Naive thymus-derived CD4-positive, alpha-beta T cell (primary cell): Measurements from ENCODE around the gene MAN1C1. TPM values are rescaled to one million over a fixed set of nuclear protein-coding genes. Genes with fewer than 3 reads are reported as not detected.

Experiments used
- ATAC-seq: fragments of 150-1000 bp; cut with Tn5 transposase; 2 replicates; pipeline ENCODE4 v1.10.0; 2021; ENCODE audit warnings: mild to moderate bottlenecking, moderate library complexity
- CTCF ChIA-PET: fragments of 350-600 bp; sonication (Branson Sonifier 250); formaldehyde crosslinking; loops from one replicate; lab custom pipeline; 2021; ENCODE audit warnings: antibody characterized with exemption; lab: Charles Lee
- POLR2A ChIA-PET: fragments of 350-600 bp; sonication (Branson Sonifier 250); formaldehyde crosslinking; loops from one replicate; lab custom pipeline; 2021; ENCODE audit warnings: antibody characterized with exemption, inconsistent platforms; lab: Charles Lee
- DNase-seq, 9 donors: peaks; one replicate each; pipeline versions ENCODE4 v3.0.0 to v3.0.0-alpha.2; 2020 to 2022; ENCODE audit warnings: mixed read lengths in 1 of 9
- H3K27ac ChIP-seq: one replicate; pipeline ENCODE4 v1.7.0; 2013; ENCODE audit warnings: mild to moderate bottlenecking, low read depth, low read length, moderate library complexity
- H3K27me3 ChIP-seq, 2 donors: one replicate each; pipeline ENCODE4 v1.7.0; 2013; ENCODE audit warnings: low read length in 2 of 2, mild to moderate bottlenecking in 2 of 2, moderate library complexity in 2 of 2; ENCODE audit not compliant: control insufficient read depth in 2 of 2, insufficient read depth in 2 of 2
- H3K36me3 ChIP-seq, 3 experiments: 1 replicate in 2 of 3; 2 replicates in 1 of 3; pipeline ENCODE4 v1.7.0; 2013; ENCODE audit warnings: low read length in 3 of 3, mild to moderate bottlenecking in 3 of 3, moderate library complexity in 1 of 3; ENCODE audit not compliant: insufficient read depth in 3 of 3, control insufficient read depth in 2 of 3
- H3K4me1 ChIP-seq, 2 donors: one replicate each; pipeline ENCODE4 v1.7.0; 2013; ENCODE audit warnings: low read length in 2 of 2, mild to moderate bottlenecking in 2 of 2, moderate library complexity in 1 of 2; ENCODE audit not compliant: control insufficient read depth in 2 of 2, insufficient read depth in 2 of 2
- H3K4me3 ChIP-seq: 2 replicates; pipeline ENCODE4 v1.7.0; 2013; ENCODE audit warnings: mild to moderate bottlenecking, low read length
- H3K9me3 ChIP-seq, 3 experiments: 1 replicate in 2 of 3; 2 replicates in 1 of 3; pipeline ENCODE4 v1.7.0; 2013; ENCODE audit warnings: low read length in 3 of 3; ENCODE audit not compliant: control insufficient read depth in 2 of 3
- H3K27ac Mint-ChIP-seq, 9 donors: one replicate each; pipeline ENCODE4 v1.8.0; 2020 to 2022; ENCODE audit warnings: mixed read lengths in 9 of 9, mild to moderate bottlenecking in 8 of 9, moderate library complexity in 5 of 9, inconsistent platforms in 2 of 9
- H3K27me3 Mint-ChIP-seq, 5 donors: one replicate each; pipeline ENCODE4 v1.8.0; 2021 to 2022; ENCODE audit warnings: mixed read lengths in 5 of 5, mild to moderate bottlenecking in 1 of 5
- H3K36me3 Mint-ChIP-seq, 5 donors: one replicate each; pipeline ENCODE4 v1.8.0; 2020 to 2022; ENCODE audit warnings: mixed read lengths in 5 of 5, mild to moderate bottlenecking in 3 of 5, inconsistent platforms in 1 of 5
- H3K4me1 Mint-ChIP-seq, 7 donors: one replicate each; pipeline ENCODE4 v1.8.0; 2020 to 2022; ENCODE audit warnings: mixed read lengths in 7 of 7, mild to moderate bottlenecking in 3 of 7, inconsistent platforms in 1 of 7
- H3K4me3 Mint-ChIP-seq, 10 donors: one replicate each; pipeline ENCODE4 v1.8.0; 2020 to 2022; ENCODE audit warnings: mild to moderate bottlenecking in 10 of 10, mixed read lengths in 10 of 10, moderate library complexity in 6 of 10, inconsistent platforms in 2 of 10
- H3K9me3 Mint-ChIP-seq, 11 donors: one replicate each; pipeline ENCODE4 v1.8.0; 2020 to 2022; ENCODE audit warnings: mixed read lengths in 11 of 11, mild to moderate bottlenecking in 4 of 11, inconsistent platforms in 1 of 11, moderate library complexity in 1 of 11
- intact Hi-C, 2 donors: fragments of 100-400 bp; cut with micrococcal nuclease; formaldehyde crosslinking; loops; one replicate each; pipeline ENCODE4 v1.15.1; 2023
- polyA plus RNA-seq, 2 donors: library from polyadenylated mRNA; unstranded; fragments of 300-500 nt; fragmentation: Illumina TruSeq; gene quantifications; one replicate each; pipeline ENCODE4 v1.2.3, GENCODE V29; 2021
- total RNA-seq, 6 experiments: library from RNA in 5 of 6; stranded (reverse) in 5 of 6; gene quantifications; 1 replicate in 5 of 6; 2 replicates in 1 of 6; pipeline ENCODE4 v1.2.3 and lab custom pipeline; 2021 to 2026

The MAN1C1 gene
- total and polyA plus RNA-seq, 7 experiments from 2014 or later = 16.0 to 85.5 (median 61.0) TPM

GRCh38 chr1:25700626-25701025 lies 84.0 kb downstream of the MAN1C1 start:
- Histone ChIP-seq H3K27me3 (no peaks in the 10 kb centered on the region), H3K9me3 (no peaks in the 10 kb centered on the region), H3K4me3 (no peak overlapping the region), H3K27ac (no peak overlapping the region), H3K36me3 (peaks cover 0 to 16% (median 0%) of the 10 kb centered on the region in 3 experiments), H3K4me1 (peaks cover 15 to 60% of the 10 kb centered on the region in 2 donors)
- Mint-ChIP-seq H3K4me1 (peaks cover 38 to 87% (median 76%) of the 10 kb centered on the region in 7 donors), H3K36me3 (peaks cover 0 to 8% (median 3%) of the 10 kb centered on the region in 5 donors), H3K4me3 (no peak overlapping the region), H3K27me3 (peaks cover 0 to 49% (median 0%) of the 10 kb centered on the region in 5 donors), H3K27ac (peak overlapping the region in 6 of 9 donors; percentile 15 to 71 (median 41)), H3K9me3 (peaks cover 0 to 2% (median 0%) of the 10 kb centered on the region in 11 donors)
- ChIA-PET CTCF (no interaction called here), POLR2A (no interaction called here)
- DNase-seq = no peak
- ATAC-seq = no peak
- intact Hi-C loops = no loop called here

GRCh38 chr1:25701030-25701785 lies 84.6 kb downstream of the MAN1C1 start:
- Mint-ChIP-seq H3K4me1 (peaks cover 35 to 85% (median 74%) of the 10 kb centered on the region in 7 donors), H3K4me3 (no peak overlapping the region), H3K27ac (peak overlapping the region in 5 of 9 donors; percentile 15 to 71 (median 33)), H3K36me3 (peaks cover 0 to 10% (median 0%) of the 10 kb centered on the region in 5 donors), H3K9me3 (peaks cover 0 to 2% (median 0%) of the 10 kb centered on the region in 11 donors), H3K27me3 (peaks cover 0 to 49% (median 0%) of the 10 kb centered on the region in 5 donors)
- H3K4me3 ChIP-seq = no peak overlapping the region
- H3K27me3 ChIP-seq = no peaks in the 10 kb centered on the region
- DNase-seq (no peak), ATAC-seq (no peak)
- H3K27ac ChIP-seq = no peak overlapping the region
- ChIA-PET CTCF (no interaction called here), POLR2A (no interaction called here)
- H3K36me3 ChIP-seq = peaks cover 0 to 17% (median 0%) of the 10 kb centered on the region in 3 experiments
- no peaks in the 10 kb centered on the region for H3K9me3 ChIP-seq
- peaks cover 15 to 54% of the 10 kb centered on the region in 2 donors for H3K4me1 ChIP-seq
- intact Hi-C loops = no loop called here

- H3K4me3 ChIP-seq = no peak overlapping the region
These were observed 85.6 kb downstream of the MAN1C1 start for GRCh38 chr1:25702101-25702775.

GRCh38 chr1:25703041-25703440 lies 86.5 kb downstream of the MAN1C1 start:
- peak overlapping the region in 8 of 9 donors; percentile 55 to 94 (median 90) for H3K27ac Mint-ChIP-seq
- ATAC-seq = no peak
- Histone ChIP-seq H3K36me3 (peaks cover 0 to 24% (median 0%) of the 10 kb centered on the region in 3 experiments), H3K27ac (no peak overlapping the region), H3K4me1 (peaks cover 15 to 50% of the 10 kb centered on the region in 2 donors), H3K27me3 (no peaks in the 10 kb centered on the region), H3K4me3 (no peak overlapping the region), H3K9me3 (no peaks in the 10 kb centered on the region)
- ChIA-PET POLR2A (interaction anchor here (0.5 to 2.1 kb wide), 5 partner anchors 8 to 343 kb away, joined by 3 to 6 read pairs (median 4); no protein-coding TSS in a partner anchor), CTCF (interaction anchor here (1.0 kb wide), 1 partner anchor 84 kb away, joined by 4 read pairs; no protein-coding TSS in a partner anchor)
- peaks cover 0 to 42% (median 0%) of the 10 kb centered on the region in 5 donors for H3K27me3 Mint-ChIP-seq
- H3K4me3 Mint-ChIP-seq = no peak overlapping the region
- peaks cover 34 to 84% (median 72%) of the 10 kb centered on the region in 7 donors for H3K4me1 Mint-ChIP-seq
- H3K9me3 Mint-ChIP-seq = no peaks in the 10 kb centered on the region
- intact Hi-C loops = no loop called here
- peaks cover 0 to 12% (median 6%) of the 10 kb centered on the region in 5 donors for H3K36me3 Mint-ChIP-seq
- DNase-seq = no peak

More at GRCh38 chr1:25702101-25702775, 85.6 kb downstream of the MAN1C1 start:
- ChIA-PET CTCF (interaction anchor here (1.0 kb wide), 1 partner anchor 83 kb away, joined by 4 read pairs; no protein-coding TSS in a partner anchor), POLR2A (interaction anchor here (0.6 to 2.1 kb wide), 5 partner anchors 8 to 85 kb away, joined by 3 to 6 read pairs (median 4); no protein-coding TSS in a partner anchor)
- intact Hi-C loops = no loop called here
- peaks cover 0 to 50% (median 0%) of the 10 kb centered on the region in 5 donors for H3K27me3 Mint-ChIP-seq
- peaks cover 0 to 12% (median 0%) of the 10 kb centered on the region in 5 donors for H3K36me3 Mint-ChIP-seq
- no peaks in the 10 kb centered on the region for H3K27me3 ChIP-seq
- H3K9me3 Mint-ChIP-seq = no peaks in the 10 kb centered on the region
- peaks cover 34 to 84% (median 72%) of the 10 kb centered on the region in 7 donors for H3K4me1 Mint-ChIP-seq
- peak overlapping the region in 2 of 10 donors; percentile 11 to 32 for H3K4me3 Mint-ChIP-seq
- no peaks in the 10 kb centered on the region for H3K9me3 ChIP-seq
- H3K4me1 ChIP-seq = peaks cover 15 to 50% of the 10 kb centered on the region in 2 donors
- peak overlapping the region in 8 of 9 donors; percentile 61 to 93 (median 86) for H3K27ac Mint-ChIP-seq
- no peak overlapping the region for H3K27ac ChIP-seq
- ATAC-seq (no peak), DNase-seq (no peak)
- peaks cover 0 to 24% (median 0%) of the 10 kb centered on the region in 3 experiments for H3K36me3 ChIP-seq

DNA sequence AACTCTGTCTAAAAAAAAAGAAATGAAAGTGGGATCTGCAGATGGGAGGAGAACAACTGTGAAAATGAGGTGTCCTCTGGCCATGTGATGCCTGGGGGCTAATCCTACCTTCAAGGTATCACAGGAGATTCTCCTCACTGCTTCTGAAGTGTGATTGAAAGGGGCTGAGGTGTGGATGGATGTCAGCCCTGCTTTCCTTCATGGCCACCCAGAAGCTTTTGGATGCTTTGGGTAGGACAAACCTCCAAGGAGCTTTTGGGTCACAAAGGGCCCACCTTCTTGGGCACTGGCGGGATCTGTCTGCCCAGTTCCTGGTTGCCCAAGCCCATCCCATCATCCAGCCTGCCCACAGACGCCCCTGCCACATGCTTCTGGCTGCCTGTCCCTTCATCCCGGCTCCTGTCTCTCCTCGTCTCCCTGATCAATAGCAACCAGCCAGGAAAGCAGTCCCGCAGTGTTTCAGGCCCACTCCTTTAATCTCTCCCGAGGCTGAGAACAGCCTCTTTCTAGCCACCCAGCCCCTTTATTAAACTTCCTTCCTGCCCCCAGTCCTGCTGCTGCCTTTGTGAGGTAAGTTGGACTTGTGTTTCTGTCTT lies 87.2 kb downstream of the MAN1C1 start:
- DNase-seq (no peak), ATAC-seq (no peak)
- H3K27ac Mint-ChIP-seq = peak overlapping the region; percentile 62 to 94 (median 91)
- no peaks in the 10 kb centered on the region for H3K9me3 Mint-ChIP-seq
- Histone ChIP-seq H3K27me3 (no peaks in the 10 kb centered on the region), H3K9me3 (no peaks in the 10 kb centered on the region), H3K4me1 (peaks cover 15 to 49% of the 10 kb centered on the region in 2 donors), H3K36me3 (peaks cover 0 to 24% (median 0%) of the 10 kb centered on the region in 3 experiments), H3K27ac (peak overlapping the region; percentile 56), H3K4me3 (no peak overlapping the region)
- peaks cover 0 to 12% (median 6%) of the 10 kb centered on the region in 5 donors for H3K36me3 Mint-ChIP-seq
- ChIA-PET POLR2A (interaction anchor here (0.5 to 2.1 kb wide), 14 partner anchors 8 to 343 kb away, joined by 3 to 6 read pairs (median 3); no protein-coding TSS in a partner anchor), CTCF (interaction anchor here (1.0 kb wide), 1 partner anchor 85 kb away, joined by 4 read pairs; no protein-coding TSS in a partner anchor)
- intact Hi-C loops = loop anchor here in 1 of 2 donors (1.0 to 2.0 kb wide), 2 partner anchors 7 to 71 kb away; no protein-coding TSS in a partner anchor
- H3K27me3 Mint-ChIP-seq = peaks cover 0 to 40% (median 0%) of the 10 kb centered on the region in 5 donors
- peak overlapping the region in 3 of 10 donors; percentile 1 to 56 (median 50) for H3K4me3 Mint-ChIP-seq
- peaks cover 30 to 84% (median 68%) of the 10 kb centered on the region in 7 donors for H3K4me1 Mint-ChIP-seq
